Measurements from ENCODE around the gene PTPN6. TPM values are rescaled to one million over a fixed set of nuclear protein-coding genes. Genes with fewer than 3 reads are reported as not detected.

The PTPN6 gene
- total and polyA plus RNA-seq, 10 of the 15 experiments (the other 5 are each of a cell fraction or from before 2014, with no cell fraction given), result 229 to 457 (median 370) TPM

DNA sequence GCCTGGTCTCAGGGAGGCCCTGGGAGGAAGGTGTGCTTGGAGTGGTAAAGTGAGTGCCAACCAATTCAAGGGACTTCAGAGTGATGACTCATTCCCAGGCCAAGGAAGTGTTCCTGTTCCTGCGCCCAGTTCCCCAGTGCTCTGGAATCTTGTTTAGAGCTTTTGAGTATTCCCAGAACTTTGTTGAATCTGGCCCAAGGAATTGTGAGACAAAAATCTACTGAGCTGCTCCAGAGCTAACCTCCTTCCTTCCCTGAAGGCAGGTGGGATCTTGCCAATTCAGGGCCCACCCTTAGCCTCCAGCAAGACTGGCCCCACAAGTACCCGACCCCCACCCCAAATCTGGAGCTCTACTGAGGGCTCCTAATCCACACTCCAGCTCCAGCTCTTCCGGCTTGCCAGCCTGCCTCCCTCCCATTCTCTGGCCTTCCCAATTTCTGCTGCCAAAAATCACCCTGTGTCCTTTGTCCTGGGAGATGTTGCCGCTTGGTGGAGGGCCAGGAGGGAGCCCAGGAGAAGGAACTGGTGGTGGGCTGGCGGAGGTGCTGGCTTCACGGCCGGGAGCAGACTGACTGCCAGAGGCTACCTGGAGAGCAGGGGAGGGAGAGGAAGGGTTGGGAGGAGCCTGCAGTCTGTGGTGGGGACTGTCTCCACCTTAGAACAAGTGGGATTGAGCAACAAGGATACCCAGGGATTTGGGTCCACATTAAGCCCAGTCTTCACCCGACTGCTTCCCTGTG is 25.4 kb upstream of the PTPN6 start (continued):
- TF ChIP-seq, protein P1, sequence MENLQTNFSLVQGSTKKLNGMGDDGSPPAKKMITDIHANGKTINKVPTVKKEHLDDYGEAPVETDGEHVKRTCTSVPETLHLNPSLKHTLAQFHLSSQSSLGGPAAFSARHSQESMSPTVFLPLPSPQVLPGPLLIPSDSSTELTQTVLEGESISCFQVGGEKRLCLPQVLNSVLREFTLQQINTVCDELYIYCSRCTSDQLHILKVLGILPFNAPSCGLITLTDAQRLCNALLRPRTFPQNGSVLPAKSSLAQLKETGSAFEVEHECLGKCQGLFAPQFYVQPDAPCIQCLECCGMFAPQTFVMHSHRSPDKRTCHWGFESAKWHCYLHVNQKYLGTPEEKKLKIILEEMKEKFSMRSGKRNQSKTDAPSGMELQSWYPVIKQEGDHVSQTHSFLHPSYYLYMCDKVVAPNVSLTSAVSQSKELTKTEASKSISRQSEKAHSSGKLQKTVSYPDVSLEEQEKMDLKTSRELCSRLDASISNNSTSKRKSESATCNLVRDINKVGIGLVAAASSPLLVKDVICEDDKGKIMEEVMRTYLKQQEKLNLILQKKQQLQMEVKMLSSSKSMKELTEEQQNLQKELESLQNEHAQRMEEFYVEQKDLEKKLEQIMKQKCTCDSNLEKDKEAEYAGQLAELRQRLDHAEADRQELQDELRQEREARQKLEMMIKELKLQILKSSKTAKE (IDR thresholded peaks at IDR 0.05; ENCODE audit: low read depth, poor library complexity, severe bottlenecking), result no peak
- TF ChIP-seq EED (IDR thresholded peaks at IDR 0.05; ENCODE audit: low read depth) (no peak), SMARCA5 (IDR thresholded peaks at IDR 0.05) (no peak), ZNF207 (IDR thresholded peaks at IDR 0.05; ENCODE audit: borderline replicate concordance) (no peak), ZZZ3 (IDR thresholded peaks at IDR 0.05; ENCODE audit: control insufficient read depth, insufficient read length, low read depth) (no peak)
- TF ChIP-seq, protein P2, sequence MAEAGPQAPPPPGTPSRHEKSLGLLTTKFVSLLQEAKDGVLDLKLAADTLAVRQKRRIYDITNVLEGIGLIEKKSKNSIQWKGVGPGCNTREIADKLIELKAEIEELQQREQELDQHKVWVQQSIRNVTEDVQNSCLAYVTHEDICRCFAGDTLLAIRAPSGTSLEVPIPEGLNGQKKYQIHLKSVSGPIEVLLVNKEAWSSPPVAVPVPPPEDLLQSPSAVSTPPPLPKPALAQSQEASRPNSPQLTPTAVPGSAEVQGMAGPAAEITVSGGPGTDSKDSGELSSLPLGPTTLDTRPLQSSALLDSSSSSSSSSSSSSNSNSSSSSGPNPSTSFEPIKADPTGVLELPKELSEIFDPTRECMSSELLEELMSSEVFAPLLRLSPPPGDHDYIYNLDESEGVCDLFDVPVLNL (IDR thresholded peaks at IDR 0.05; ENCODE audit: low read depth, low read length), result no peak

DNA sequence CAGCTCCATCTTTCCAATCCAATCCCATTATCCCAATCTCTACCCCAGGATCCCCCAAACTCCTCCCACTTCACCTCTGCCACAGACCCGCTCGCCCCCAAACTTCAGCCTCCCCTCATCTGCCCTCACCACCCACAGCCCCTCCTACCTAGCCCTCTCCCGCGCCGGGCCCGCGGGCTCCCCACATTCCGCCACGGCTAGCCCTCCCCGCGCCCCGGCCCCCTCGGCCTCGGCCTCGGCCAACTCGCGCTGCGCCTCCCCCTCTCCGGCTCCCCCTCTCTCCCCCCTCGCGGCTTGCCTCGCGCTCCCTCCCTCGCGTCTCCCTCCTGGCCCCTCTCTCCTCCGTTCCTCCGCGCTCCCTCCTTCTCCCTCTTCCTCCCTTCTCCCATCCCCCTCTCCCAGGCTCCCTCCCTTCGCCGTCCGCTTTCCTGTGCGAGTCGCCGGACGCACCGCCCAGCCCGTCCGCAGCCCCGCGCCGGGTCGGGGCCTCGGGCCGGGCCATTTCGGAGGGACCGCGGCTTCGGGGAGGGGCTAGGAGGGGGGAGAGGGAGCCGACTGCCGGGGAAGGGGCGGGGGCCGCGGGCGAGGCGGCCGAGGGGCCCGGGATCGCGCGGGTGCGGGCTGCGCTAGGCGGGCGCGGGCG is 23.7 kb upstream of the PTPN6 start, which contains the start of gene ATN1:
ATN1 (plus strand) TSS at position 581 of the 643 bp plus-strand sequence. CDS start 6,043 bp downstream, outside the sequence.
- WGBS (ENCODE audit: insufficient coverage, insufficient replicate concordance, low lambda C conversion rate, missing lambda C conversion rate), result 6% methylated on average over 2 of the region's 66 CpGs
- Histone ChIP-seq H3K9me3 (replicated peaks; ENCODE audit: control insufficient read depth, insufficient read depth, low read length) (no peaks in the 10 kb centered on the region), H3K27me3 (replicated peaks in 1 of 2; ENCODE audit: control insufficient read depth in 2 of 2, insufficient read depth in 2 of 2, low read length in 1 of 2) (no peaks in the 10 kb centered on the region), H3K79me2 (ENCODE audit: control insufficient read depth, insufficient read depth, low read length) (peaks cover 40% of the 10 kb centered on the region), H3K9ac (ENCODE audit: control insufficient read depth, insufficient read depth, low read length) (peak within 1 kb of the TSS; percentile 90), H3K27ac (ENCODE audit: control insufficient read depth, insufficient read depth) (peak within 1 kb of the TSS; percentile 86), H3K36me3 (ENCODE audit: control insufficient read depth in 2 of 2, insufficient read depth in 2 of 2, low read length in 1 of 2) (peaks cover 0 to 3% of the 10 kb centered on the region in 2 experiments; a peak in 1 of 4 replicates), H3K4me3 (peak within 1 kb of the TSS; percentile 95), H2AFZ (ENCODE audit: control insufficient read depth, low read depth, low read length) (peak within 1 kb of the TSS; percentile 79), H3K4me1 (ENCODE audit: control insufficient read depth, insufficient read depth, low read length) (peaks cover 37% of the 10 kb centered on the region), H3K4me2 (ENCODE audit: control insufficient read depth, insufficient read depth) (peak within 1 kb of the TSS; percentile 95), H4K20me1 (ENCODE audit: control insufficient read depth, insufficient read depth) (no peaks in the 10 kb centered on the region)
- in situ Hi-C loops (cut with MboI) (no loop called here), intact Hi-C loops (cut with micrococcal nuclease; ENCODE audit: unreplicated experiment) (no loop called here)
- ChIA-PET CTCF (interaction anchor here (1.0 to 6.2 kb wide), 8 partner anchors 10 to 183 kb away, joined by 3 to 111 read pairs (median 6); partner anchors contain the start of genes C12orf57, C1RL, RNU7-1 and SPSB2), POLR2A (interaction anchor here (0.9 to 4.8 kb wide), 5 partner anchors 10 to 74 kb away, joined by 4 to 28 read pairs (median 9); partner anchors contain the start of gene LRRC23), SMC1A (ENCODE audit: uncharacterized antibody, unreplicated experiment) (interaction anchor here (0.6 to 3.9 kb wide), 6 partner anchors 17 to 185 kb away, joined by 3 to 29 read pairs (median 6); partner anchors contain the start of genes C12orf57 and RNU7-1), RAD21 (ENCODE audit: unreplicated experiment) (interaction anchor here (0.6 to 4.6 kb wide), 4 partner anchors 12 to 38 kb away, joined by 3 to 45 read pairs (median 12); partner anchors contain the start of genes C12orf57 and RNU7-1)
- DNase-seq (ENCODE audit: low read depth, low spot score), result no peak
- BruUV-seq (replicated peaks), result no TSS peak
- FAIRE-seq, result no peak
- ATAC-seq, result peak; percentile 43
- TF ChIP-seq TBL1XR1 (IDR thresholded peaks at IDR 0.05; ENCODE audit: low read depth, low read length) (no peak), ZNF274 (IDR thresholded peaks at IDR 0.05; ENCODE audit: insufficient read depth, insufficient read length) (no peak), ZNF24 (IDR thresholded peaks at IDR 0.05) (no peak), IKZF2 (IDR thresholded peaks at IDR 0.05) (peak; percentile 33 to 45; a peak in 2 of 4 replicates), IRF4 (IDR thresholded peaks at IDR 0.05; ENCODE audit: low read depth, low read length) (no peak), GATAD2B (conservative IDR thresholded peaks at IDR 0.05; ENCODE audit: low read depth) (no peak), NR2C1 (IDR thresholded peaks at IDR 0.05) (no peak), EED (IDR thresholded peaks at IDR 0.05; ENCODE audit: low read depth) (peak; percentile 38; the same call in 1 of the 2 replicates)
- TF ChIP-seq, protein P3, sequence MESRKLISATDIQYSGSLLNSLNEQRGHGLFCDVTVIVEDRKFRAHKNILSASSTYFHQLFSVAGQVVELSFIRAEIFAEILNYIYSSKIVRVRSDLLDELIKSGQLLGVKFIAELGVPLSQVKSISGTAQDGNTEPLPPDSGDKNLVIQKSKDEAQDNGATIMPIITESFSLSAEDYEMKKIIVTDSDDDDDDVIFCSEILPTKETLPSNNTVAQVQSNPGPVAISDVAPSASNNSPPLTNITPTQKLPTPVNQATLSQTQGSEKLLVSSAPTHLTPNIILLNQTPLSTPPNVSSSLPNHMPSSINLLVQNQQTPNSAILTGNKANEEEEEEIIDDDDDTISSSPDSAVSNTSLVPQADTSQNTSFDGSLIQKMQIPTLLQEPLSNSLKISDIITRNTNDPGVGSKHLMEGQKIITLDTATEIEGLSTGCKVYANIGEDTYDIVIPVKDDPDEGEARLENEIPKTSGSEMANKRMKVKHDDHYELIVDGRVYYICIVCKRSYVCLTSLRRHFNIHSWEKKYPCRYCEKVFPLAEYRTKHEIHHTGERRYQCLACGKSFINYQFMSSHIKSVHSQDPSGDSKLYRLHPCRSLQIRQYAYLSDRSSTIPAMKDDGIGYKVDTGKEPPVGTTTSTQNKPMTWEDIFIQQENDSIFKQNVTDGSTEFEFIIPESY (IDR thresholded peaks at IDR 0.05), result no peak

Measured in GM12878 (cell line).